ENCODE results near the gene FAM163B. TPM values are rescaled to one million over a fixed set of nuclear protein-coding genes. Genes with fewer than 3 reads are reported as not detected.

FAM163B gene
- polyA plus RNA-seq, 1 donor, result 0.09 TPM

- Histone ChIP-seq H3K27ac (ENCODE audit: low read length) (no peak overlapping the region), H3K36me3 (ENCODE audit: control insufficient read depth, insufficient read depth, low read length) (no peaks in the 10 kb centered on the region), H3K27me3 (ENCODE audit: control insufficient read depth, insufficient read depth, low read length) (peaks cover 44% of the 10 kb centered on the region), H3K4me1 (ENCODE audit: control insufficient read depth, insufficient read depth, low read length) (no peaks in the 10 kb centered on the region), H3K4me3 (ENCODE audit: low read length) (no peak overlapping the region), H3K9me3 (ENCODE audit: control insufficient read depth, low read depth, low read length) (no peaks in the 10 kb centered on the region)
- DNase-seq, result no peak
- WGBS (ENCODE audit: insufficient coverage, low lambda C conversion rate), result no CpG with 5 or more reads among the region's 13 CpGs
Measured at GRCh38 chr9:133615606-133616188, 6.5 kb upstream of the FAM163B start.

- no CpG with 5 or more reads among the region's 16 CpGs for whole genome bisulfite sequencing (ENCODE audit: insufficient coverage, low lambda C conversion rate)
- H3K27ac ChIP-seq (ENCODE audit: low read length), result no peak overlapping the region
- H3K36me3 ChIP-seq (ENCODE audit: control insufficient read depth, insufficient read depth, low read length), result no peaks in the 10 kb centered on the region
- H3K4me1 ChIP-seq (ENCODE audit: control insufficient read depth, insufficient read depth, low read length), result no peaks in the 10 kb centered on the region
- DNase-seq, result no peak
- H3K9me3 ChIP-seq (ENCODE audit: control insufficient read depth, low read depth, low read length), result no peaks in the 10 kb centered on the region
- H3K4me3 ChIP-seq (ENCODE audit: low read length), result no peak overlapping the region
- H3K27me3 ChIP-seq (ENCODE audit: control insufficient read depth, insufficient read depth, low read length), result peaks cover 47% of the 10 kb centered on the region
Measured at GRCh38 chr9:133615186-133615585, 6.0 kb upstream of the FAM163B start.

GRCh38 chr9:133614678-133615077, 5.5 kb upstream of the FAM163B start:
- no peaks in the 10 kb centered on the region for H3K4me1 ChIP-seq (ENCODE audit: control insufficient read depth, insufficient read depth, low read length)
- no peak overlapping the region for H3K27ac ChIP-seq (ENCODE audit: low read length)
- DNase-seq, result no peak
- peaks cover 50% of the 10 kb centered on the region for H3K27me3 ChIP-seq (ENCODE audit: control insufficient read depth, insufficient read depth, low read length)
- H3K4me3 ChIP-seq (ENCODE audit: low read length), result no peak overlapping the region
- H3K9me3 ChIP-seq (ENCODE audit: control insufficient read depth, low read depth, low read length), result no peaks in the 10 kb centered on the region
- H3K36me3 ChIP-seq (ENCODE audit: control insufficient read depth, insufficient read depth, low read length), result no peaks in the 10 kb centered on the region
- 67% methylated on average over 3 of the region's 5 CpGs for WGBS (ENCODE audit: insufficient coverage, low lambda C conversion rate)

GRCh38 chr9:133614056-133614455, 4.9 kb upstream of the FAM163B start:
- no peak overlapping the region for H3K4me3 ChIP-seq (ENCODE audit: low read length)
- H3K9me3 ChIP-seq (ENCODE audit: control insufficient read depth, low read depth, low read length), result no peaks in the 10 kb centered on the region
- peaks cover 54% of the 10 kb centered on the region for H3K27me3 ChIP-seq (ENCODE audit: control insufficient read depth, insufficient read depth, low read length)
- no CpG with 5 or more reads among the region's 10 CpGs for WGBS (ENCODE audit: insufficient coverage, low lambda C conversion rate)
- no peak overlapping the region for H3K27ac ChIP-seq (ENCODE audit: low read length)
- no peak for DNase-seq
- no peaks in the 10 kb centered on the region for H3K4me1 ChIP-seq (ENCODE audit: control insufficient read depth, insufficient read depth, low read length)
- H3K36me3 ChIP-seq (ENCODE audit: control insufficient read depth, insufficient read depth, low read length), result no peaks in the 10 kb centered on the region

- no peak for DNase-seq
- H3K27ac ChIP-seq (ENCODE audit: low read length), result no peak overlapping the region
- WGBS (ENCODE audit: insufficient coverage, low lambda C conversion rate), result 91% methylated on average over 6 of the region's 16 CpGs
- H3K4me1 ChIP-seq (ENCODE audit: control insufficient read depth, insufficient read depth, low read length), result no peaks in the 10 kb centered on the region
- H3K9me3 ChIP-seq (ENCODE audit: control insufficient read depth, low read depth, low read length), result no peaks in the 10 kb centered on the region
- peaks cover 58% of the 10 kb centered on the region for H3K27me3 ChIP-seq (ENCODE audit: control insufficient read depth, insufficient read depth, low read length)
- no peaks in the 10 kb centered on the region for H3K36me3 ChIP-seq (ENCODE audit: control insufficient read depth, insufficient read depth, low read length)
- H3K4me3 ChIP-seq (ENCODE audit: low read length), result no peak overlapping the region
Measured at GRCh38 chr9:133613432-133613831, 4.2 kb upstream of the FAM163B start.

- H3K27ac ChIP-seq (ENCODE audit: low read length), result no peak overlapping the region
- H3K36me3 ChIP-seq (ENCODE audit: control insufficient read depth, insufficient read depth, low read length), result no peaks in the 10 kb centered on the region
- H3K9me3 ChIP-seq (ENCODE audit: control insufficient read depth, low read depth, low read length), result no peaks in the 10 kb centered on the region
- H3K4me1 ChIP-seq (ENCODE audit: control insufficient read depth, insufficient read depth, low read length), result no peaks in the 10 kb centered on the region
- no peak overlapping the region for H3K4me3 ChIP-seq (ENCODE audit: low read length)
- DNase-seq, result no peak
- H3K27me3 ChIP-seq (ENCODE audit: control insufficient read depth, insufficient read depth, low read length), result peaks cover 64% of the 10 kb centered on the region
- WGBS (ENCODE audit: insufficient coverage, low lambda C conversion rate), result no CpG with 5 or more reads among the region's 8 CpGs
Measured at GRCh38 chr9:133612816-133613215, 3.6 kb upstream of the FAM163B start.

GRCh38 chr9:133612051-133612450, 2.9 kb upstream of the FAM163B start:
- WGBS (ENCODE audit: insufficient coverage, low lambda C conversion rate), result 80% methylated on average over 3 of the region's 9 CpGs
- DNase-seq, result no peak
- H3K27me3 ChIP-seq (ENCODE audit: control insufficient read depth, insufficient read depth, low read length), result peaks cover 70% of the 10 kb centered on the region

GRCh38 chr9:133610845-133611244, 1.7 kb upstream of the FAM163B start:
- no peaks in the 10 kb centered on the region for H3K4me1 ChIP-seq (ENCODE audit: control insufficient read depth, insufficient read depth, low read length)
- DNase-seq, result no peak
- no peak overlapping the region for H3K4me3 ChIP-seq (ENCODE audit: low read length)
- H3K9me3 ChIP-seq (ENCODE audit: control insufficient read depth, low read depth, low read length), result no peaks in the 10 kb centered on the region
- H3K36me3 ChIP-seq (ENCODE audit: control insufficient read depth, insufficient read depth, low read length), result no peaks in the 10 kb centered on the region
- H3K27me3 ChIP-seq (ENCODE audit: control insufficient read depth, insufficient read depth, low read length), result peaks cover 70% of the 10 kb centered on the region
- H3K27ac ChIP-seq (ENCODE audit: low read length), result no peak overlapping the region
- WGBS (ENCODE audit: insufficient coverage, low lambda C conversion rate), result 66% methylated on average over 3 of the region's 5 CpGs

More at GRCh38 chr9:133612051-133612450, 2.9 kb upstream of the FAM163B start:
- H3K4me1 ChIP-seq (ENCODE audit: control insufficient read depth, insufficient read depth, low read length), result no peaks in the 10 kb centered on the region
- H3K9me3 ChIP-seq (ENCODE audit: control insufficient read depth, low read depth, low read length), result no peaks in the 10 kb centered on the region
- H3K4me3 ChIP-seq (ENCODE audit: low read length), result no peak overlapping the region
- H3K36me3 ChIP-seq (ENCODE audit: control insufficient read depth, insufficient read depth, low read length), result no peaks in the 10 kb centered on the region
- no peak overlapping the region for H3K27ac ChIP-seq (ENCODE audit: low read length)

- DNase-seq, result no peak
- Histone ChIP-seq H3K4me1 (ENCODE audit: control insufficient read depth, insufficient read depth, low read length) (no peaks in the 10 kb centered on the region), H3K9me3 (ENCODE audit: control insufficient read depth, low read depth, low read length) (no peaks in the 10 kb centered on the region), H3K36me3 (ENCODE audit: control insufficient read depth, insufficient read depth, low read length) (no peaks in the 10 kb centered on the region), H3K27me3 (ENCODE audit: control insufficient read depth, insufficient read depth, low read length) (peaks cover 62% of the 10 kb centered on the region), H3K4me3 (ENCODE audit: low read length) (no peak overlapping the region), H3K27ac (ENCODE audit: low read length) (no peak overlapping the region)
- no CpG with 5 or more reads among the region's 41 CpGs for WGBS (ENCODE audit: insufficient coverage, low lambda C conversion rate)
Measured at GRCh38 chr9:133608889-133609288, 300 bp downstream of the FAM163B start.

GRCh38 chr9:133608382-133608781, 807 bp downstream of the FAM163B start:
- Histone ChIP-seq H3K27ac (ENCODE audit: low read length) (no peak overlapping the region), H3K36me3 (ENCODE audit: control insufficient read depth, insufficient read depth, low read length) (no peaks in the 10 kb centered on the region), H3K27me3 (ENCODE audit: control insufficient read depth, insufficient read depth, low read length) (peaks cover 62% of the 10 kb centered on the region), H3K9me3 (ENCODE audit: control insufficient read depth, low read depth, low read length) (no peaks in the 10 kb centered on the region), H3K4me3 (ENCODE audit: low read length) (no peak overlapping the region), H3K4me1 (ENCODE audit: control insufficient read depth, insufficient read depth, low read length) (no peaks in the 10 kb centered on the region)
- no CpG with 5 or more reads among the region's 7 CpGs for WGBS (ENCODE audit: insufficient coverage, low lambda C conversion rate)
- DNase-seq, result no peak

GRCh38 chr9:133607976-133608375, 1.2 kb downstream of the FAM163B start:
- whole genome bisulfite sequencing (ENCODE audit: insufficient coverage, low lambda C conversion rate), result no CpG with 5 or more reads among the region's 8 CpGs
- Histone ChIP-seq H3K36me3 (ENCODE audit: control insufficient read depth, insufficient read depth, low read length) (no peaks in the 10 kb centered on the region), H3K27me3 (ENCODE audit: control insufficient read depth, insufficient read depth, low read length) (peaks cover 66% of the 10 kb centered on the region), H3K9me3 (ENCODE audit: control insufficient read depth, low read depth, low read length) (no peaks in the 10 kb centered on the region), H3K4me1 (ENCODE audit: control insufficient read depth, insufficient read depth, low read length) (no peaks in the 10 kb centered on the region), H3K4me3 (ENCODE audit: low read length) (no peak overlapping the region), H3K27ac (ENCODE audit: low read length) (no peak overlapping the region)
- DNase-seq, result no peak
